T follicular helper cell (primary cell): ENCODE results near the gene IPCEF1.
"Not testable (repeated sequence)": the region's sequence is repeated elsewhere in the genome, so short reads cannot be mapped to it uniquely, and the experiment has no call there.

Experiments
- DNase-seq: peaks from one replicate; pipeline ENCODE4 v3.0.0-alpha.2; 2020; ENCODE audit warnings: low read depth

The IPCEF1 gene

GRCh38 chr6:154222716-154223115 lies 133.9 kb downstream of the IPCEF1 start:
- DNase-seq: no peak

- DNase-seq: no peak
Measured at GRCh38 chr6:154219250-154219649, 137.4 kb downstream of the IPCEF1 start.

DNA sequence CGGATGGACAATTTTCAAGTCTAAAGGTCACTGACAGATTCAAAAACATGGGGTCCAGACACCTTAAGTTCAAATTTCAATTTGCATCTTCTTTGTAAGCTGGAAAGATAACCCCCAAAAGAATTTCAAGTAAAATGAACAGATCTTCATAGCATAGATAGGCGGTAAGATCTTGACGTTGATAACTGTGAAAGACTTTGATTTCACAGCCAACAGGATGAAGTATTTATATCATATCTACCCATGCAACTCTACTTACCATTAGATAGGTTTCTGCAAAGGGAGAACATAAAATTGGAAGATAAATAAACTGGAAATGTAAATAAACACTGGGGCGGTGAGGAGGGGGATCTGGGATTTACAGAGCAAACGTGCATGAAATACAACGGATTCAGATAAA lies 137.8 kb downstream of the IPCEF1 start:
- no peak for DNase-seq

GRCh38 chr6:154218301-154218700 lies 138.3 kb downstream of the IPCEF1 start:
- no peak for DNase-seq

- no peak for DNase-seq
Measured at GRCh38 chr6:154213782-154214181, 142.8 kb downstream of the IPCEF1 start.

DNA sequence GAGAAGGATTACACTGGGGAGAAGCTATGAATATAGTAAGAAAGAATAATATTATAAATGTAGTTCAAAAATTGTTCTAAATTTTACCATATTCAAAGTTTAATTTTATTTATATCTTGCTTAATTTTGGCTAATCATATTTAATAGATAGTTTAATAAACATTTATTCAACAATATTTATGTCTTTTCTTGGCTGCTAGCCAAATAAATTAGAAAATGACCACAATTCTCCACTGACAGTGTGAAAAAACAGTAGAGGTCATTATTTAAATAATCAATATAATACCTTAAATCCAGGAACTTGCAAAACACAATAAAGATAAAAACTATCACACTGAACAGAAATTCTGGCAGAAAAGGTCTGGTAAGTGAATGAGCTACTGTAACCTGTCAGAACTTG lies 145.9 kb downstream of the IPCEF1 start:
- DNase-seq: no peak

GRCh38 chr6:154209555-154209954 lies 147.0 kb downstream of the IPCEF1 start:
- DNase-seq: no peak

DNA sequence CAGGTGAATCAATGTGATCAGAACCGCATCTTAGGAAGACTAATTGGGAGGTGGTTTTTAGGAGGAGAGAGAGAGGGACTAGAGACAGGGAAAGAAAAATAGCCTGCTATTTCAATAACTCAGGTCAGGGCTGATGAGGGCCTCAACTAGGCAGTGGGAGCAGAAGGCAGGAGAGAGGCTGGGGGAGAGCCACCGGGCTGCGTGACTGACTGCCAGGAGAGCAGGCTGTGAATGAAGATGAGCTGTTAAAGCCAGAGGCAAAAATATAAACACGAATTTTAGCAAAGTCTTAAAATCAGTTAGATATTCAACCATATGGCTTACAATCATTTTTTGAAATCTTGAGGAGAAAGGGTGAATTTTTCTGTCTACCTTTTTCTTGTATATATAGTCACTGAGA lies 149.6 kb downstream of the IPCEF1 start:
- no peak for DNase-seq

DNA sequence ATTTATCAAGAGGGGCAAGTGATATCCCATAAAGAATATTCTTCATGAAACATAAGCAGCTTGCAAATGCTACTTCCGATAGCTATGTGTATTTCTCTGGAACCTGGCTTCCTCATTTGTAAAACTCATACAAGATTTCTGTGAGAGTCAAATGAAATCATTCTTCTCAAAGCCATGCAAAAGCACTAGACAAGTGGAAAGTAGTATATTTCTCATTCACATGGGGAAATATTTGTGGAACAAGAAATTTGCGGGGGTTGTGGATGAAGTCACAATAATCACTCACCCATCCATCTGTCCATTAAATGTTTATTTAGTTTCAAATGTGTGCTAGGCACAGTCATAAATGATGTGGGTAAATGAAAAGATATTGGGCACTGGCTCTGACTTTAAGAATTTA lies 150.5 kb downstream of the IPCEF1 start:
- DNase-seq: no peak

DNA sequence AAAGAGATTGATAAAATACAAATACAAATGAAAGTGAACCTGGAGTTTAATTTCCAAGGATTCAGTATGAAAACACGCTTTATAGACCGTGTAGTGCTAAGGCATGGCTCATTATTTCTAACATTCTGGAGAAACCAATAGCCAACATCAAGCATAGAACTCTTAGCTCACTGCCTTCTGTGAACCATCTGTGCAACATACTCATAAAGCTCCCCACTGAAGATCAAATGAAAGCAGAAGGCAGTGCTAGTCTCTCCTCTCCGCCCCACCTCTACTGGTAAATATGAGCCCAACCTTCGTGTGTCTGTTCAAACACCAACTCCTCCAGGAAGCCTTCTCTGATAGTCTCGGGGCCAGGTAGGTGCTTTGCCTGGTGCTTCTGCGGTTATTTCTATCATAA lies 153.6 kb downstream of the IPCEF1 start:
- DNase-seq: no peak

- DNase-seq: no peak
Measured at GRCh38 chr6:154202339-154202738, 154.3 kb downstream of the IPCEF1 start.

GRCh38 chr6:154201688-154202087 lies 154.9 kb downstream of the IPCEF1 start:
- DNase-seq: not testable (repeated sequence)

DNA sequence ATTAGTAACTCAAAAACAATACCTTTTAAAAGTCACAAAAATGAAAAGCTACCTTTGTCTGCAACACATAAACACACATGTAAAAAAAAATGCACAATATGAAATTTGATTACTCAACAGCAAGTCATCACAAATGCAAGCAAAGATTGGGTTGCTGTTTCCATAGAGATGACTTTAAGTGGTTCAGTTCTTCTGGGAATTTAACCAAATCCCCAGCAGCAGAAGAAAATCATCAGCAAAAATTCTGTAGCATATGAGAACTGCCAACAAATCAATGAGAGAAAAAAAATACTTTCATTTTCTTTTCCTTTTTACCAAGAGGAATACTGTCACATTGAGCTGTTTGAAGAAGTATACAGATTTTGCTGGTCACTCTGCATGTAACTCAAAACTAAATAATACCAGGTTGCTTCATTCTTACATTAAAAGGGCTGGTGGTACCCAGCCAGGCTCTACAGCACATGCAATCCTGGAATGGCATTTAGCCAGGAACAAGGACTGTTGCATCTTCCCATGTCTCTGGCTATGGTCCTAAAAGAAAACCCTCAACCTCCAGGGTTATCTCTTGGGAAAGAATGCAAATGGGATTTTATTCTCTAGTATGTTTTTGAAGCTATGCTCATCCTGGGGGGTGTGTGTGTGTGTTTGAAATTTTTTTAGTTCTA lies 159.3 kb downstream of the IPCEF1 start:
- DNase-seq: no peak

DNA sequence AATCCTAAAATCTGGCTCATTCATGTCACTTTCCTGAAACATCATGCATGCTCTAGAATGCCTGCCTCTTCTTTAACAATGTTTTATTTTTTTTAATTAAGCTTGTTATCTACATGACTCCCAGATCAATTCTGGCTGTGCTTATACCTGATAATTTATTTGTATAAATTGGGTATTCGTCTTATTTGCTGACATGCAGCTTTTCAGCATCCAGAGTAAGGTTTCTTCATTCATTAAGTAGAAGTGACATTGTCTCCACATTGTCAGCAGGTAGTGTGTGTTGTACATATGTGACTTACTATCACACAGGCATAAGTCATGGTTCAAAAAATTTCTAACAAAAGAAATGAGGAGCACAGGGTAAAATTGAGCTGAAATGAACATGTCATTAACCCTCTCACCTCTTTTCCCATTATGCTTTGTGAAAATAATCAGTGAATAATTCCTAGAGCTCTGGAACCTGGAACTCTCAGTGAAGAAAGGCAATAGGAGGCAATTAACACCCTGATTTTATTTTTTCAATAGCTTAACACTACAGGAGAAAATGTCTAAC lies 160.2 kb downstream of the IPCEF1 start:
- DNase-seq: no peak

GRCh38 chr6:154187714-154188113 lies 168.9 kb downstream of the IPCEF1 start:
- DNase-seq: no peak

DNA sequence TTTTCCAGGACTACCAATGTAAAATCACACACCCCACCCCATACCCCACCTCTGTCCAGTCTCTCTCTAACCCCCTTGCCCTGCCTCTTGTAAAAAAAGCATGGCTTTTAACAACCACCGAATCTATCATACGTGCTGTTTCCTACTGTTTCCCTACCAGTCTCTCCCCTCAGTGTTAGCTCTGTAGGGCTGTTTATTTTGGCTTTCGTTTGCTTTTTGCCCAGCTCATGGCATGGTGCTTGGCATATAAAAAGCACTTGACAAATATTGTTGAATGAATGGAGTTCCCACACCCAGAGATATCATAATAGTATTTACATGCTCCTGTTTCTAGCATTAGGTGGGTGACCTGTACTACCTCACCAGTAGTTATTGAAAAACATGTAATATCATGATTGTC lies 169.4 kb downstream of the IPCEF1 start:
- DNase-seq: no peak

GRCh38 chr6:154179434-154179833 lies 177.2 kb downstream of the IPCEF1 start:
- no peak for DNase-seq

DNA sequence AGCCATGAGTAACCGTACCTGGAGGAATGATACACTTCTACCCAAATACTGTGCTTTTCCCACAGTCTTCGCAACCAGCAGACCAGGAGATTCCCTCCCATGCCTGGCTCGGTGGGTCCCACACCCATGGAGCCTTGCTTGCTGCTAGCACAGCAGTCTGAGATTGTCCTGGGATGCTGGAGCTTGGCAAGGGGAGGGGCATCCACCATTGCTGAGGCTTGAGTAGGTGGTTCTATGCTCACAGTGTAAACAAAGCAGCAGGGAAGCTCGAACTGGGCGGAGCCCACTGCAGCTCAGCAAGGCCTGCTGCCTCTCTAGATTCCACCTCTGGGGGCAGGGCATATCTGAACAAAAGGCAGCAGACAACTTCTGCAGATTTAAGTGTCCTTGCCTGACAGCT lies 184.2 kb downstream of the IPCEF1 start:
- DNase-seq: not testable (repeated sequence)

GRCh38 chr6:154170106-154170505 lies 186.5 kb downstream of the IPCEF1 start:
- DNase-seq: no peak

DNA sequence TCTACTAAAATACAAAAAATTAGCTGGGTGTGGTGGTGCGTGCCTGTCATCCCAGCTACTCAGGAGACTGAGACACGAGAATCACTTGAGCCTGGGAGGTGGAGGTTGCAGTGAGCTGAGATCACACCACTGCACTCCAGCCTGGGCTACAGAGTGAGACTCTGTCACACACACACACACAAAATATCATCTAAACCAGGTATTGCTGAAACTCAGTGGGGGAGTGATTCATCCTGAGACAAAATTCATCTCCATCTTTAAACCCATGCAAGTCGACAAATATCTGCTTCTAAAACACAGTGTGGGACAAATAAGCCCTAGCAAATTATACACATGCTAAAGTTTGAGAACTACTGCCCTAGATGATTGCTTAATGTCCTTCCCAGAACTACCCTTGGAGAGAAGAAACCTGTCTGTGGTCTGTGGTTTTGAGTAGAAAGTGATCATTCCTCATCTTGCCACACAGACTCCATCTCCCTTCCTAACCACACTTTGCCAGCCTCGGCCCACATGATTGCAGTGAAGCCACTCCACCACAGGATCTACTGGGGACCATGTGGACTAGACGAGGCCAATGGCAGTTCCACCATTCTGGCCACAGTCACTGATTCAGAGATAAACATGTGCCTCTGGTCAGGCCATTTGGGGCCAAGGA lies 187.3 kb downstream of the IPCEF1 start:
- DNase-seq: no peak

GRCh38 chr6:154167126-154167525 lies 189.5 kb downstream of the IPCEF1 start:
- no peak for DNase-seq

- DNase-seq: no peak
Measured at GRCh38 chr6:154166140-154166539, 190.5 kb downstream of the IPCEF1 start.

DNA sequence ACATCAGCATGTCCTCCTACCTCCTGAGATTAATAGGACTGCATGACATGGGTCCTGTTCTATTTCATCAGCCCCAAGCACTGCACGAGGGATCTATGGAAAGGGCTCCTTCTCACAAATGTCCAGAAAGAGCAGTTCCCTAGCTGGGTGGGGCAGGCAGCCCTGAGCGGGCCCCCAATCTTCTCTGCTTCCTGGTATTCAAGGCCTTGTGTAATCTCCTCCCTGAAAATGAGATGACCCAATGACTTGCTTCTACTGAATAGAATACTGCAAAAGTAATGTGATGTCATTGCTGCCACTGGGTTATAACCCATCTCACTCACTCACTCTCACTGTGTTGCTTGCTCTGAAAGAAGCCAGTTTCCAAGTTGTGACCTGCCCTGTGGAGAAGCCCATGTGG lies 191.1 kb downstream of the IPCEF1 start:
- DNase-seq: no peak

- DNase-seq: no peak
Measured at GRCh38 chr6:154164397-154164796, 192.2 kb downstream of the IPCEF1 start.
